GM12891 (cell line): ENCODE results near the gene KANSL1.

ENCODE experiments used
- DNase-seq: peaks from one replicate; pipeline ENCODE4 v3.0.0; 2011; ENCODE audit warnings: low spot score; ENCODE audit not compliant: insufficient read length
- FAIRE-seq: peaks from 2 replicates; lab custom pipeline; 2011; peaks lifted over from hg19 to GRCh38; lab: Jason Lieb, UNC
- PAX5 ChIP-seq: IDR thresholded peaks from 2 replicates; pipeline ENCODE4 v1.6.1; 2011; ENCODE audit warnings: low read length, moderate library complexity, mild to moderate bottlenecking; ENCODE audit not compliant: insufficient read depth, severe bottlenecking
- POLR2A ChIP-seq: IDR thresholded peaks from 2 replicates; pipeline ENCODE4 v1.6.1; 2011; ENCODE audit warnings: low read depth, low read length, control low read depth
- POLR2AphosphoS5 ChIP-seq: IDR thresholded peaks from 2 replicates; pipeline ENCODE4 v1.6.1; 2011; ENCODE audit warnings: low read depth, low read length, control low read depth
- POU2F2 ChIP-seq: IDR thresholded peaks from 2 replicates; pipeline ENCODE4 v1.6.1; 2011; ENCODE audit warnings: low read depth, mild to moderate bottlenecking, control low read depth, low read length, moderate library complexity
- SPI1 ChIP-seq: IDR thresholded peaks from 2 replicates; pipeline ENCODE4 v1.6.1; 2011; ENCODE audit warnings: low read depth, low read length, control low read depth
- TAF1 ChIP-seq: IDR thresholded peaks from 2 replicates; pipeline ENCODE4 v1.6.1; 2011; ENCODE audit warnings: low read depth, low read length, control low read depth

The KANSL1 gene

GRCh38 chr17:46179375-46179999, 13.7 kb downstream of the KANSL1 start:
- no peak for TF ChIP-seq TAF1
- TF ChIP-seq SPI1, result peak; percentile 76
- no peak for TF ChIP-seq POLR2AphosphoS5
- TF ChIP-seq PAX5, result no peak
- TF ChIP-seq POLR2A, result no peak
- TF ChIP-seq POU2F2, result no peak
- DNase-seq (peak; percentile 27), FAIRE-seq (peak; percentile 97)

DNA sequence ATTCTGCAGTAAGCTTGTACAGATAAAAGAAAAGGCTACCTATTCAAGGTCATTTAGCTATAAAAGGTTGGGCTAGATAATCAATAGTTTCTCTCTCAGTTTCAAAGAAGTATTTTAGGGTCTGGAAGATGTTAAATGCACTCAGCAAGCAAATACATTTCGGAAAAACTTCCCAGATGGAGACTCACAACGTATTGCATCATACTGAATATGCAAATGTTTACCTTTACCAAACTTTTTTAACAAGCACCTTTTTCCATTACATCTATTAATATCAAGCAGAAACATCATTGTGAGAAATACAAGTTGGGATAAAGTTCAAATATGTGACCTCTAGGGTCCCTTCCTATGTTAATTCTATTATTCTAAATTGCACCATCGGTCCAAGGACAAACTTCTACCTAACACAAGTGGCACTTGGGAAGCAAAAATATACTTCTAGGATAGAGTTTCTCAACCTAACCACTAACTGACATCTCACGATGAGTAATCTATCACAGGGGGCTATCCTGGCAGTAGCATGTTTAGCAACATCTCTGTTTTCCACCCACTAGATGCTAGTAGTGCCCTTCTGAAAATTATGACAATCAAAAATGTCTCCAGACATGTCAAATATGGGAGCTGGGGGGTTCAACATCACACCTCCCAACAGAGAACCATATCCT, 14.5 kb downstream of the KANSL1 start:
- no peak for FAIRE-seq

GRCh38 chr17:46176975-46177374, 16.3 kb downstream of the KANSL1 start:
- FAIRE-seq (peak; percentile 52), DNase-seq (no peak)
- TF ChIP-seq POLR2AphosphoS5, result no peak
- TF ChIP-seq SPI1, result 0 out of 2 replicates have a peak, but pooled peaks have one; percentile 11

More for the DNA sequence above, 14.5 kb downstream of the KANSL1 start:
- no peak for TF ChIP-seq POU2F2
- TF ChIP-seq POLR2AphosphoS5, result no peak; the same call in 1 of the 2 replicates
- no peak for TF ChIP-seq PAX5
- no peak for TF ChIP-seq TAF1
- TF ChIP-seq SPI1, result no peak
- no peak for TF ChIP-seq POLR2A
- DNase-seq, result no peak

GRCh38 chr17:46175891-46176290, 17.3 kb downstream of the KANSL1 start:
- TF ChIP-seq POU2F2, result no peak
- TF ChIP-seq PAX5, result no peak
- TF ChIP-seq SPI1, result no peak
- TF ChIP-seq POLR2AphosphoS5, result no peak
- TF ChIP-seq TAF1, result no peak
- TF ChIP-seq POLR2A, result no peak
- peak; percentile 84 for FAIRE-seq
- DNase-seq, result no peak

- FAIRE-seq (no peak), DNase-seq (no peak)
- no peak for TF ChIP-seq POLR2AphosphoS5
- TF ChIP-seq POU2F2, result no peak
- TF ChIP-seq TAF1, result no peak
- peak; percentile 31; the same call in 1 of the 2 replicates for TF ChIP-seq POLR2A
Measured at GRCh38 chr17:46173153-46173552, 20.1 kb downstream of the KANSL1 start.

DNA sequence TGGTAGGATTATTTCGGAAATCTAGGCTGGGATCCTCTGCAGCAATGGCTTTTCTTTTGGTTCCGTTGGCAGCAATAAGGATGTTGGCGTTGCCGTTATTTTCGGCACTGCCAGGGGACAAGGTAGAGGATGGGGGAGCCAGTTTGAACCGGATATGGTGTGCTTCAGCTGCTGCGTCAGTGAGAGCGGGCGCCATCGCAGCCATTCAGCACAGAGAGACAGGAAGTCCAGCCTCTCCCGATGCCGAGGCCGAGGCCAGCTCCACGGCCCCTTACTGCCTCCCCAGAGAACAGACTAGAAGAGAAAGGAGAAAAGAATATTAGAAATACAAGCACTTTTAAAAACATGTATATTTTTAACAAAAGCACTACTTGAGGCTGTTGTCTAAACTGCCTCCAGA, 21.3 kb downstream of the KANSL1 start:
- no peak for FAIRE-seq
- no peak for DNase-seq
- no peak for TF ChIP-seq PAX5
- TF ChIP-seq POLR2AphosphoS5, result no peak; the same call in 1 of the 2 replicates
- TF ChIP-seq TAF1, result no peak
- no peak for TF ChIP-seq POLR2A
- TF ChIP-seq SPI1, result no peak
- TF ChIP-seq POU2F2, result no peak

GRCh38 chr17:46170639-46171429, 22.4 kb downstream of the KANSL1 start:
- FAIRE-seq, result no peak
- no peak for DNase-seq
- TF ChIP-seq POLR2AphosphoS5 (peak; percentile 22; the same call in 1 of the 2 replicates), POU2F2 (no peak), POLR2A (peak; percentile 54)

- no peak for FAIRE-seq
- peak; percentile 81 for TF ChIP-seq PAX5
- TF ChIP-seq POLR2A, result no peak
- no peak for DNase-seq
Measured at GRCh38 chr17:46169913-46170638, 23.2 kb downstream of the KANSL1 start.

DNA sequence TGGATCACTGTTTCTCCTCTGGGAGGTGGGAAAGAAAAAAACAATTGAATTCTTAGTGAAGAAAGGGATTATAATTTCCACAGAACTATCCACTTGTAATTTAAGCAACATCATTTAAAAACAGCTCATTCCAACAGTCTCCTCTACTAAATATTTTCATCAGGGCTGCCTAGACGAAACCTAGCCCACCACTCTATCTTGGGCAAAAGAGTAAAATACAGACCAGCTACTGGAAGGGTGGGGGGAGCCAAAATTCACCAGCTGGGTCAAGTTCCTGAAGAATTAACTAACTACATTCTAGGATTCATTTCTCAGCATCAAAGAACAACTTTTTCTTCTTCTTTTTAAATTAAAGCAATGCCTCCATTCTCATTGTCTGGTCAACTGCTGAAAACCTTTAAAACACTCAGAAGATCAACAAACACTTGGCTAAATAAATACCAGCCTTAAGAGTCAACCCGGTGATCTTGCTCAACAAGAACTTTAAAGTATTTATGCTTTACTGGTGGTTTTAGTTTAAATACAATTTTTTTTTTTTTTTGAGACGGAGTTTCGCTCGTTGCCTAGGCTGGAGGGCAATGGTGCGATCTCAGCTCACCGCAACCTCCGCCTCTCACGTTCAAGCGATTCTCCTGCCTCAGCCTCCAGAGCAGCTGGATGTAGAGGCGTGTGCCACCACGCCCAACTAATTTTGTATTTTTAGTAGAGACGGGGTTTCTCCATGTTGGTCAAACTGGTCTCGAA, 25.2 kb downstream of the KANSL1 start:
- FAIRE-seq (no peak), DNase-seq (no peak)
- TF ChIP-seq PAX5 (no peak), POLR2A (no peak), POU2F2 (no peak), POLR2AphosphoS5 (no peak), SPI1 (no peak), TAF1 (no peak)

DNA sequence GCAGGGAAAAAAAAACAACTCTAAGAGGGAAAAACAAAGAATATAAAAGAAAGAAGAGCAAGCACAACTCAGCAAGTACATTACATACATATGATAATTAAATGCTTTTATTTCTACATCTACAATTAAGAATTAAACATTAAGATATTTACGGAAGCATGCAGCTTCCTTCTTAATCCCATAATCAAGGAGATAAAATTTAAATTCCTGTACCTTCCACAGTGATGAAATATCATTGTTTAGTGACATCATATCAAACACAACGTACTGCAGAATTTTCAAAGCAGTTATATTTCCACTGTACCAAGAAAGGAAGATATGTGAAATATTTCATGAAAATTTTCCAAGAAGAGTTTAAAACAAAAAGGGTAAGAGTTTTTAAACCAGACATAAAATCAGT, 26.0 kb downstream of the KANSL1 start:
- no peak for TF ChIP-seq POLR2A
- no peak for TF ChIP-seq POU2F2
- TF ChIP-seq SPI1, result no peak
- no peak for TF ChIP-seq POLR2AphosphoS5
- no peak for TF ChIP-seq TAF1
- no peak for TF ChIP-seq PAX5
- no peak for FAIRE-seq
- DNase-seq, result no peak
